ENCODE measurements around the gene CCNC. TPM values are rescaled to one million over a fixed set of nuclear protein-coding genes. Genes with fewer than 3 reads are reported as not detected.

CCNC gene
- total and polyA plus RNA-seq, 2 donors: 61.2 to 67.0 TPM

DNA sequence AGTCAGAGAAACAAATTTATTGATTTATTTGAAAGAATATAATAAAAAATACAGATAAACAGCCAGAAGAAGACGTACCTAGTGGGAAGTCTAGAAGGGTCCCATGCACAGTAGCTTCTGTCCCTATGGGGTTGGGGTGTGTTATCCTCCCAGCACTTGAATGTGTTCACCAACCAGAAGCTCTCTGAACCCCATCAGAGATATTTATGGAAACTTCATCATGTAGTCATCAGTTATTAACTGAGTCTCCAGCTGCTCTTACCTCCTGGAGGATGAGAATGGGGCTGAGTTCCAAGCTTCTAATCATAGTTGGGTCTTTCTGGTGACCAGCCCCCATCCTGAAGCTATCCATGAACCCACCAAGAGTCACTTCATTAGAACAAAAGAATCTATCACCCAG, 37.8 kb downstream of the CCNC start:
- H3K9me3 ChIP-seq (ENCODE audit: control insufficient read depth in 2 of 2, insufficient read depth in 1 of 2, low read length in 1 of 2): no peaks in the 10 kb centered on the region
- H3K27me3 ChIP-seq (ENCODE audit: control insufficient read depth in 2 of 2, insufficient read depth in 1 of 2, low read length in 1 of 2): no peaks in the 10 kb centered on the region
- H3K4me3 ChIP-seq (ENCODE audit: low read length in 2 of 2): no peak overlapping the region
- peaks cover 0 to 4% of the 10 kb centered on the region in 2 donors for H3K36me3 ChIP-seq (ENCODE audit: control insufficient read depth in 2 of 2, insufficient read depth in 2 of 2, low read length in 1 of 2)
- no peaks in the 10 kb centered on the region for H3K4me1 ChIP-seq (ENCODE audit: control insufficient read depth in 2 of 2, insufficient read depth in 2 of 2, low read length in 2 of 2)
- DNase-seq (ENCODE audit: low read depth in 6 of 9, low spot score in 9 of 9): no peak
- H3K27ac ChIP-seq (ENCODE audit: low read depth in 1 of 2, low read length in 1 of 2): no peak overlapping the region
- 95% methylated on average over 1 of the region's 1 CpG for WGBS

DNA sequence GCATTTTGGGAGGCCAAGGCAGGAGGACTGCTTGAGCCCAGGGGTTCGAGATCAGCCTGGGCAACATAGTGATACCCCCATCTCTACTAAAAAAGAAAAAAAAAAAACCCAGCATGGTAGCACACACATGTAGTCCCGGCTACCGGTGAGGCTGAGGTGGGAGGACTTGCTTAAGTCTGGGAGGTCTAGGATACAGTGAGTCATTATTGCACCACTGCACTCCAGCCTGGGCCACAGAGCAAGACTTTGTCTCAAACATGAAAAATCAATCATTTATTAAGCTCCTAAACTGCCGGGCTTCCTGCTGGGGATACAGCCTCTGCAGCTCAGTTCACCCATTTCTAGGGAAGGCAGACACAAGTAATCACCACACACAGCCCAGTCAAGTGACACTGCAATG, 45.9 kb downstream of the CCNC start:
- no peak for DNase-seq (ENCODE audit: low read depth in 6 of 9, low spot score in 9 of 9)
- no peaks in the 10 kb centered on the region for H3K9me3 ChIP-seq (ENCODE audit: control insufficient read depth in 2 of 2, insufficient read depth in 1 of 2, low read length in 1 of 2)
- H3K27me3 ChIP-seq (ENCODE audit: control insufficient read depth in 2 of 2, insufficient read depth in 1 of 2, low read length in 1 of 2): no peaks in the 10 kb centered on the region
- no peak overlapping the region for H3K27ac ChIP-seq (ENCODE audit: low read depth in 1 of 2, low read length in 1 of 2)
- H3K4me3 ChIP-seq (ENCODE audit: low read length in 2 of 2): no peak overlapping the region
- no peaks in the 10 kb centered on the region for H3K36me3 ChIP-seq (ENCODE audit: control insufficient read depth in 2 of 2, insufficient read depth in 2 of 2, low read length in 1 of 2)
- peaks cover 0 to 7% of the 10 kb centered on the region in 2 donors for H3K4me1 ChIP-seq (ENCODE audit: control insufficient read depth in 2 of 2, insufficient read depth in 2 of 2, low read length in 2 of 2)
- over 99% methylated on average over 4 of the region's 4 CpGs for WGBS

DNA sequence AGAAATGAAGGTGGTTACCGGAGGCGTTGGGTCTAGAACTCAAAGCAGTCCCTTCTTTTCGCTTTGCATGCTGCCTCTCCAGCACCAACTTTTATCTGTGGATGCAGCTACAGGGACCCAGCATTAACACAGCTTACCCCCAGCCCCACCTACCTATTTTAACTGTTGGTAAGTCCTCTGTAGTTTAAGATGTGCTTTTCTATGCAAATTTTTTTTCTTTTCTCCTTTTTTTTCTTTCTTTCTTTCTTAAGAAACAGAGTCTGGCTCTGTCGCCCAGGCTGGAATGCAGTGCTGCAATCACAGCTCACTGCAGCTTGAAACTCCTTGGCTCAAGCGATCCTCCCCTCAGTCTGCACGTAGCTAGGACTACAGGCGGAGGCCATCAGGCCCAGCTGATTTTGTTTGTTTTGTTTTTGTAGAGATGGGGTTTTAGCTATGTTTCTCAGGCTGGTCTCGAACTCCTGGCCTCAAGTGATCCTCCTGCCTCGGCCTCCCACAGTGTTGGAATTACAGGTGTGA, 46.8 kb downstream of the CCNC start:
- 66% methylated on average over 9 of the region's 9 CpGs for WGBS
- Histone ChIP-seq H3K27me3 (ENCODE audit: control insufficient read depth in 2 of 2, insufficient read depth in 1 of 2, low read length in 1 of 2) (peaks cover 0 to 2% of the 10 kb centered on the region in 2 donors), H3K9me3 (ENCODE audit: control insufficient read depth in 2 of 2, insufficient read depth in 1 of 2, low read length in 1 of 2) (no peaks in the 10 kb centered on the region), H3K36me3 (ENCODE audit: control insufficient read depth in 2 of 2, insufficient read depth in 2 of 2, low read length in 1 of 2) (no peaks in the 10 kb centered on the region), H3K27ac (ENCODE audit: low read depth in 1 of 2, low read length in 1 of 2) (peak overlapping the region in 1 of 2 donors; percentile 79), H3K4me1 (ENCODE audit: control insufficient read depth in 2 of 2, insufficient read depth in 2 of 2, low read length in 2 of 2) (peaks cover 0 to 7% of the 10 kb centered on the region in 2 donors), H3K4me3 (ENCODE audit: low read length in 2 of 2) (peak overlapping the region; percentile 65 to 73)
- DNase-seq (ENCODE audit: low read depth in 6 of 9, low spot score in 9 of 9): peak in 1 of 9 donors; percentile 2

DNA sequence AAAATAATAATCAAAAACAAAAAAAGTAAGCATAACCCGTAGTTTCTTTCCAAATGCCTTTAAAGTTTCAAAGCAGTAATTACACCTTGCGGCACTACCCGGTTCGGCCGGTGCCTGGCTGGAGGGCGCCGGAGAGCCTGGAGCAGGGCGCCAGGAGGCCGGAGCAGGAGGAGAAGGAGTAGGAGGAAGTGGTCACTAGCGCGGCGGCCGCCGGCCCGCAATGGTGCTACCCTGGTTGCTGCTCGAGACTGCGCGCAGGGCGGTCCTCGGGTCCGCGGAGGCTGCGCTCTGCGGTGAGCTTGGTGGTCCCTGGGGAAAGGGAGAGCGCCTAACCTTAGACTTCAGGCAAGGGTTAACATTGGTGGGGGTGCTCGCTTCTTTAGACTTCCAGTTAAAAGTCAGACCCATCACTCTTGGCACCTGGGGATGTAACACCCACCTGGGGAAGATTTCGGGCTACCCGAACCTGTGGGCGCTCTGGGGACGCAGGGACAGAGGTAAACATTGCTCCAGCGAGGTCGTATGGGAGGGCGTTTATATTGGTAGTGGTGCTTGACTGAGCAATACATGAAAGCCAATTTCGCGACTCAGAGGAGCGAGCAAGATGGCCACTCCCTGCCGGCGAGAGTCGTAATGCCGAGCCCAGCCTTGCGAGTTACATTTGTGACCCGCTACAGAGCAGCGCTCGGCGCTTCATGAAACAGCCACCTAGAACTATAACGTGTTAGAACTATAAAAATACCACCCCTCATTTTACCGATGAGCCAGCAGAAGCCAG, 47.4 kb downstream of the CCNC start:
- Histone ChIP-seq H3K4me3 (ENCODE audit: low read length in 2 of 2) (peak overlapping the region; percentile 65 to 73), H3K27me3 (ENCODE audit: control insufficient read depth in 2 of 2, insufficient read depth in 1 of 2, low read length in 1 of 2) (peaks cover 0 to 2% of the 10 kb centered on the region in 2 donors), H3K27ac (ENCODE audit: low read depth in 1 of 2, low read length in 1 of 2) (peak overlapping the region; percentile 72 to 79), H3K4me1 (ENCODE audit: control insufficient read depth in 2 of 2, insufficient read depth in 2 of 2, low read length in 2 of 2) (peaks cover 0 to 7% of the 10 kb centered on the region in 2 donors), H3K9me3 (ENCODE audit: control insufficient read depth in 2 of 2, insufficient read depth in 1 of 2, low read length in 1 of 2) (no peaks in the 10 kb centered on the region), H3K36me3 (ENCODE audit: control insufficient read depth in 2 of 2, insufficient read depth in 2 of 2, low read length in 1 of 2) (no peaks in the 10 kb centered on the region)
- under 1% methylated on average over 47 of the region's 47 CpGs for WGBS
- DNase-seq (ENCODE audit: low read depth in 6 of 9, low spot score in 9 of 9): peak in 7 of 9 donors; percentile 43 to 79 (median 58)

DNA sequence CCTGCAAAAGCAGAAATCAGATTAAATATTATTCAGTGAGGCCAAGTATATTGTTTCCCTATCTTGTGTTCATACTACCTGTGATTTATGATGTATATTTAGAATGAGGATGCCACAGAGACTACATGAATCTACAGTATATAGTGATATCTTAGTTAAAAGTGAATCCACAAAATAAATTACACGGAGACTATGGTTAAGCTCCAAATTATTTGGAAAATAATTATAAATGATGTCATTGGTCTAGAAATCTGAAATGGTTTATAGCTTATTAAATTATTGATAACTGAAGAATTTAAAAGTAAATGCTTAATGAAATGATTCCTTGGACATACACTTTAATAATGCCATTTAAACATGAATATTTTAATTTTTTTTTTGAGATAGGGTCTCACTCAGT, 49.0 kb downstream of the CCNC start:
- Histone ChIP-seq H3K27me3 (ENCODE audit: control insufficient read depth in 2 of 2, insufficient read depth in 1 of 2, low read length in 1 of 2) (peaks cover 0 to 10% of the 10 kb centered on the region in 2 donors), H3K36me3 (ENCODE audit: control insufficient read depth in 2 of 2, insufficient read depth in 2 of 2, low read length in 1 of 2) (no peaks in the 10 kb centered on the region), H3K4me3 (ENCODE audit: low read length in 2 of 2) (no peak overlapping the region), H3K9me3 (ENCODE audit: control insufficient read depth in 2 of 2, insufficient read depth in 1 of 2, low read length in 1 of 2) (no peaks in the 10 kb centered on the region), H3K27ac (ENCODE audit: low read depth in 1 of 2, low read length in 1 of 2) (no peak overlapping the region), H3K4me1 (ENCODE audit: control insufficient read depth in 2 of 2, insufficient read depth in 2 of 2, low read length in 2 of 2) (peaks cover 0 to 11% of the 10 kb centered on the region in 2 donors)
- WGBS: 96% methylated on average over 1 of the region's 1 CpG
- DNase-seq (ENCODE audit: low read depth in 6 of 9, low spot score in 9 of 9): no peak

GRCh38 chr6:99514089-99514488, 54.4 kb downstream of the CCNC start:
- H3K4me1 ChIP-seq (ENCODE audit: control insufficient read depth in 2 of 2, insufficient read depth in 2 of 2, low read length in 2 of 2): peaks cover 4 to 8% of the 10 kb centered on the region in 2 donors
- H3K4me3 ChIP-seq (ENCODE audit: low read length in 2 of 2): peak overlapping the region; percentile 68 to 92
- no peak overlapping the region for H3K27ac ChIP-seq (ENCODE audit: low read depth in 1 of 2, low read length in 1 of 2)
- H3K36me3 ChIP-seq (ENCODE audit: control insufficient read depth in 2 of 2, insufficient read depth in 2 of 2, low read length in 1 of 2): no peaks in the 10 kb centered on the region
- 92% methylated on average over 8 of the region's 8 CpGs for WGBS
- no peaks in the 10 kb centered on the region for H3K9me3 ChIP-seq (ENCODE audit: control insufficient read depth in 2 of 2, insufficient read depth in 1 of 2, low read length in 1 of 2)
- peaks cover 0 to 15% of the 10 kb centered on the region in 2 donors for H3K27me3 ChIP-seq (ENCODE audit: control insufficient read depth in 2 of 2, insufficient read depth in 1 of 2, low read length in 1 of 2)
- DNase-seq (ENCODE audit: low read depth in 6 of 9, low spot score in 9 of 9): peak in 1 of 9 donors; percentile 4

GRCh38 chr6:99512033-99512432, 56.4 kb downstream of the CCNC start:
- Histone ChIP-seq H3K36me3 (ENCODE audit: control insufficient read depth in 2 of 2, insufficient read depth in 2 of 2, low read length in 1 of 2) (no peaks in the 10 kb centered on the region), H3K4me3 (ENCODE audit: low read length in 2 of 2) (no peak overlapping the region), H3K4me1 (ENCODE audit: control insufficient read depth in 2 of 2, insufficient read depth in 2 of 2, low read length in 2 of 2) (peaks cover 4 to 8% of the 10 kb centered on the region in 2 donors), H3K27ac (ENCODE audit: low read depth in 1 of 2, low read length in 1 of 2) (no peak overlapping the region), H3K9me3 (ENCODE audit: control insufficient read depth in 2 of 2, insufficient read depth in 1 of 2, low read length in 1 of 2) (no peaks in the 10 kb centered on the region), H3K27me3 (ENCODE audit: control insufficient read depth in 2 of 2, insufficient read depth in 1 of 2, low read length in 1 of 2) (peaks cover 0 to 13% of the 10 kb centered on the region in 2 donors)
- no peak for DNase-seq (ENCODE audit: low read depth in 6 of 9, low spot score in 9 of 9)
- WGBS: 100% methylated on average over 1 of the region's 1 CpG

DNA sequence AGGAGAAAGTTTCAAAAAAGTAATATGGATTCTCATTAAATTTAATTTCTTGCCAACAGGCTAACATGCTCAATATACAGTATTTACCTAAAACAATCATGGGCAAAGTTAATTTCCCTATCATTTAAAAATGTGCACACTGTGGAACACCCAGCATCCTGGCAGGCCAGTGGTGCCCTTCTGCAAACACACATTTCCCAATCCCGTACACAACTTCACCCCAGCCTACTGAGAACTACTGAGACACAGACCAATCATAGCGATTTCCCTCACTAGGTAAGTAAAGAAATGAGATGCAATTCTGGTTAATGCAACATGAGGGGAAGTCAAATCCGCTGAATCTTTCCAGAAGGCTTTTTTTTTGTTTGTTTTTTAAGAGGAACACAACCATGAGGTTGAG, 60.8 kb downstream of the CCNC start:
- Histone ChIP-seq H3K27me3 (ENCODE audit: control insufficient read depth in 2 of 2, insufficient read depth in 1 of 2, low read length in 1 of 2) (no peaks in the 10 kb centered on the region), H3K4me1 (ENCODE audit: control insufficient read depth in 2 of 2, insufficient read depth in 2 of 2, low read length in 2 of 2) (no peaks in the 10 kb centered on the region), H3K4me3 (ENCODE audit: low read length in 2 of 2) (no peak overlapping the region), H3K27ac (ENCODE audit: low read depth in 1 of 2, low read length in 1 of 2) (no peak overlapping the region), H3K9me3 (ENCODE audit: control insufficient read depth in 2 of 2, insufficient read depth in 1 of 2, low read length in 1 of 2) (no peaks in the 10 kb centered on the region), H3K36me3 (ENCODE audit: control insufficient read depth in 2 of 2, insufficient read depth in 2 of 2, low read length in 1 of 2) (peaks cover 0 to 3% of the 10 kb centered on the region in 2 donors)
- 98% methylated on average over 3 of the region's 3 CpGs for WGBS
- no peak for DNase-seq (ENCODE audit: low read depth in 6 of 9, low spot score in 9 of 9)

- Histone ChIP-seq H3K36me3 (ENCODE audit: control insufficient read depth in 2 of 2, insufficient read depth in 2 of 2, low read length in 1 of 2) (peaks cover 0 to 13% of the 10 kb centered on the region in 2 donors), H3K27ac (ENCODE audit: low read depth in 1 of 2, low read length in 1 of 2) (no peak overlapping the region), H3K4me1 (ENCODE audit: control insufficient read depth in 2 of 2, insufficient read depth in 2 of 2, low read length in 2 of 2) (no peaks in the 10 kb centered on the region), H3K27me3 (ENCODE audit: control insufficient read depth in 2 of 2, insufficient read depth in 1 of 2, low read length in 1 of 2) (no peaks in the 10 kb centered on the region), H3K4me3 (ENCODE audit: low read length in 2 of 2) (no peak overlapping the region), H3K9me3 (ENCODE audit: control insufficient read depth in 2 of 2, insufficient read depth in 1 of 2, low read length in 1 of 2) (no peaks in the 10 kb centered on the region)
- 94% methylated on average over 2 of the region's 2 CpGs for WGBS
- no peak for DNase-seq (ENCODE audit: low read depth in 6 of 9, low spot score in 9 of 9)
Measured at GRCh38 chr6:99501762-99502161, 66.7 kb downstream of the CCNC start.
